K562 (cell line): Measurements from ENCODE around the gene TTLL9. TPM values are rescaled to one million over a fixed set of nuclear protein-coding genes. Genes with fewer than 3 reads are reported as not detected.

Source experiments
- ATAC-seq: fragments of 200-7000 bp; cut with Tn5 transposase; 3 replicates; pipeline ENCODE4 v1.9.1; 2020; ENCODE audit warnings: moderate library complexity
- BruUV-seq: library from RNA; stranded (reverse); fragments of 400-500 nt; replicated peaks from 2 replicates; lab custom pipeline; 2021; lab: Mats Ljungman, UMichigan
- CTCF ChIA-PET: fragments of 300-600 bp; formaldehyde crosslinking; extraction: SDS; loops from one replicate; lab custom pipeline; 2021; ENCODE audit warnings: low intra/inter-chr PET ratio; lab: Yijun Ruan, JAX
- POLR2A ChIA-PET: fragments of 300-600, 350-650 bp; sonication (Branson Sonifier 250); formaldehyde crosslinking; extraction: SDS; loops from one replicate; lab custom pipeline; 2021; ENCODE audit warnings: antibody characterized with exemption, inconsistent platforms; lab: Yijun Ruan, JAX
- DNase-seq, 4 experiments: peaks; one replicate each; pipeline versions ENCODE4 v3.0.0 to v3.0.0-alpha.2; 2011 to 2018; ENCODE audit warnings: low spot score in 3 of 4, mixed read lengths in 3 of 4; ENCODE audit errors: extremely low read depth in 1 of 4
- FAIRE-seq: peaks from 2 replicates; lab custom pipeline; 2011; peaks lifted over from hg19 to GRCh38; lab: Jason Lieb, UNC
- H2AFZ ChIP-seq: 2 replicates; pipeline ENCODE4 v1.6.0; 2011; ENCODE audit warnings: low read depth, low read length, control low read depth, inconsistent platforms
- H3K27ac ChIP-seq: fragments of 200-600 bp; 3 replicates; pipeline ENCODE4 v1.8.0; 2011; ENCODE audit warnings: low read depth, mild to moderate bottlenecking, control low read depth, inconsistent platforms, low read length, moderate library complexity, mixed read lengths; ENCODE audit errors: extremely low read depth
- H3K27me3 ChIP-seq, 2 experiments: fragments of 300-600 bp in 1 of 2; 2 replicates in 1 of 2; 3 replicates in 1 of 2; pipeline versions ENCODE4 v1.6.0 to v1.8.0; 2011; ENCODE audit warnings: inconsistent platforms in 2 of 2, low read length in 2 of 2, mild to moderate bottlenecking in 1 of 2, mixed read lengths in 1 of 2, moderate library complexity in 1 of 2; ENCODE audit not compliant: control insufficient read depth in 2 of 2, insufficient read depth in 2 of 2
- H3K36me3 ChIP-seq: fragments of 300-600 bp; 3 replicates; pipeline ENCODE4 v1.8.0; 2011; ENCODE audit warnings: mild to moderate bottlenecking, low read length, inconsistent platforms; ENCODE audit not compliant: control insufficient read depth, insufficient read depth
- H3K4me1 ChIP-seq, 2 experiments: fragments of 200-600 bp in 1 of 2; replicated peaks in 1 of 2; 2 replicates in 1 of 2; 3 replicates in 1 of 2; pipeline versions ENCODE4 v1.5.1 to v1.8.0; 2011; ENCODE audit warnings: inconsistent platforms in 2 of 2, low read length in 2 of 2, mild to moderate bottlenecking in 1 of 2, mixed read lengths in 1 of 2, moderate library complexity in 1 of 2; ENCODE audit not compliant: control insufficient read depth in 2 of 2, insufficient read depth in 2 of 2
- H3K4me2 ChIP-seq: 2 replicates; pipeline ENCODE4 v1.6.1; 2011; ENCODE audit warnings: low read length, control low read depth, inconsistent platforms, mixed read lengths; ENCODE audit not compliant: insufficient read depth
- H3K4me3 ChIP-seq: fragments of 200-600 bp; sonication (generic), shearing (Covaris generic); 2 replicates; pipeline ENCODE4 v1.5.1; 2016; ENCODE audit warnings: control low read depth, inconsistent platforms
- H3K79me2 ChIP-seq: fragments of 200-600 bp; 3 replicates; pipeline ENCODE4 v1.8.0; 2011; ENCODE audit warnings: low read length, inconsistent platforms; ENCODE audit not compliant: control insufficient read depth, insufficient read depth
- H3K9ac ChIP-seq, 2 experiments: 2 replicates each; pipeline versions ENCODE4 v1.6.0 to v1.6.1; 2011; ENCODE audit warnings: low read depth in 2 of 2, low read length in 2 of 2, control low read depth in 1 of 2, inconsistent platforms in 1 of 2, mild to moderate bottlenecking in 1 of 2, mixed read lengths in 1 of 2; ENCODE audit not compliant: insufficient read depth in 1 of 2
- H3K9me1 ChIP-seq: one replicate; pipeline ENCODE4 v1.6.0; 2011; ENCODE audit warnings: inconsistent platforms, mild to moderate bottlenecking, low read length, moderate library complexity; ENCODE audit not compliant: control insufficient read depth, insufficient read depth
- H3K9me3 ChIP-seq: replicated peaks from 2 replicates; pipeline ENCODE4 v1.5.1; 2011; ENCODE audit warnings: low read depth, low read length, inconsistent platforms; ENCODE audit not compliant: control insufficient read depth, insufficient read depth
- H4K20me1 ChIP-seq: replicated peaks from 2 replicates; pipeline ENCODE4 v1.6.1; 2011; ENCODE audit warnings: low read length, inconsistent platforms, mixed read lengths; ENCODE audit not compliant: control insufficient read depth, insufficient read depth
- CREB1 ChIP-seq, 2 experiments: sonication (generic) in 1 of 2; formaldehyde crosslinking in 1 of 2; IDR thresholded peaks; 2 replicates each; pipeline versions ENCODE4 v1.6.1 to v1.8.0; 2012 to 2022; ENCODE audit warnings: inconsistent platforms in 1 of 2, mild to moderate bottlenecking in 1 of 2, missing genetic modification reagents in 1 of 2, moderate library complexity in 1 of 2
- HMG20B ChIP-seq: fragments of 250-450 bp; sonication (Bioruptor Pico); IDR thresholded peaks from 2 replicates; pipeline ENCODE4 v1.5.0; 2021; ENCODE audit warnings: mild to moderate bottlenecking
- HNRNPUL1 ChIP-seq: fragments of 200-400 bp; formaldehyde crosslinking; IDR thresholded peaks from 2 replicates; pipeline ENCODE4 v1.6.1; 2017; ENCODE audit warnings: low read length
- JUND ChIP-seq, 2 experiments: IDR thresholded peaks; 2 replicates in 1 of 2; 3 replicates in 1 of 2; pipeline ENCODE4 v1.6.1; 2011; ENCODE audit warnings: borderline replicate concordance in 2 of 2, low read depth in 2 of 2, low read length in 2 of 2, improper control_type of control experiment in 1 of 2, missing biosample characterization in 1 of 2, missing genetic modification characterization in 1 of 2, missing genetic modification reagents in 1 of 2
- MCM3 ChIP-seq: fragments of 450-650 bp; IDR thresholded peaks from 2 replicates; pipeline ENCODE4 v1.6.1; 2016
- RFX1 ChIP-seq: fragments of 450-650 bp; IDR thresholded peaks from 2 replicates; pipeline ENCODE4 v1.6.1; 2016; ENCODE audit warnings: mild to moderate bottlenecking, moderate library complexity
- RUNX1 ChIP-seq: sonication (generic); IDR thresholded peaks from 2 replicates; pipeline ENCODE4 v1.6.1; 2016; ENCODE audit warnings: antibody characterized with exemption, low read depth
- SIN3B ChIP-seq: fragments of 450-650 bp; IDR thresholded peaks from 2 replicates; pipeline ENCODE4 v1.6.1; 2017; ENCODE audit warnings: low read depth, mild to moderate bottlenecking, moderate library complexity
- SNIP1 ChIP-seq: fragments of 450-650 bp; IDR thresholded peaks from 2 replicates; pipeline ENCODE4 v1.7.1; 2017; ENCODE audit warnings: low read depth, mild to moderate bottlenecking
- ZNF445 ChIP-seq: fragments of 250-450 bp; sonication (Bioruptor Pico); IDR thresholded peaks from 2 replicates; pipeline ENCODE4 v1.4.0; 2020; ENCODE audit warnings: low read depth, mild to moderate bottlenecking, moderate library complexity
- WGBS: fragments of 100-300 bp; shearing (Covaris generic); methylation state at CpG from one replicate; pipeline ENCODE4 v1.1.6; 2016; ENCODE audit warnings: low coverage, mixed read lengths; ENCODE audit not compliant: insufficient coverage; ENCODE audit errors: missing lambda C conversion rate; 5-methylcytosine and 5-hydroxymethylcytosine counted together
- in situ Hi-C: fragments of 300-500 bp; cut with MboI; formaldehyde crosslinking; loops from 4 replicates; pipeline ENCODE4 v1.15.0; 2018; ENCODE audit warnings: inconsistent platforms, mixed read lengths
- intact Hi-C: fragments of 100-400 bp; cut with micrococcal nuclease; formaldehyde crosslinking; loops from 2 replicates; pipeline ENCODE4 v1.14.2; 2022
- polyA plus RNA-seq, 8 experiments: library from polyadenylated mRNA; depleted of rRNA in 4 of 8; stranded (reverse) in 5 of 8; unstranded in 3 of 8; fragments of >200 nt; fragmentation: Nextera tagmentation in 2 of 8; fragmentation: Illumina TruSeq in 1 of 8; extraction: Ambion mirVana in 2 of 8; extraction: Trizol in 1 of 8; gene quantifications; 2 replicates each; pipeline versions ENCODE4 v1.2.1 to v1.2.3, GENCODE V29; 2011 to 2014; ENCODE audit warnings: inconsistent platforms in 1 of 8, missing spikeins in 1 of 8
- total RNA-seq, 7 experiments: library from RNA; depleted of rRNA in 6 of 7; stranded (reverse); fragments of >200 nt in 6 of 7; fragmentation: Illumina TruSeq in 2 of 7; extraction: Trizol in 2 of 7; gene quantifications; 2 replicates each; pipeline versions ENCODE4 v1.2.1 to v1.2.3, GENCODE V29; 2011 to 2021; ENCODE audit warnings: low replicate concordance in 1 of 7
- TF ChIP-seq, protein P1 (sequence below): fragments of 450-650 bp; IDR thresholded peaks from 2 replicates; pipeline ENCODE4 v1.6.1; 2016; ENCODE audit warnings: antibody characterized with exemption

Gene TTLL9
- total and polyA plus RNA-seq, 9 of the 15 experiments (the other 6 are each of a cell fraction or from before 2014, with no cell fraction given): 0.06 to 0.07 TPM; not detected in 7

DNA sequence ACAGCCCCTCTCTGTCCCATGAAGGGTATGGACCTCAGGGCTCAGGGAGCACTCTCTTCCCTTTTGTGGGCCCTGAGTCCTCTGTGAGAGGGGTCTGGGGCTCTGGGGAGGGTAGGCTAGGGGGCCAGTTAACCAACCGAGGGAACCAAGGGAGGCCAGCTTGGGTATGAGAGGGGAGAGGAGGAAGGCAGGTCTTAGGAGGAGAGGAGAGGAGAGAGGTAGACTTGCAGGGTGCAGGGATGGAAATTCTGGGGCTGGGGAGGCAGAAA lies 827 bp upstream of the TTLL9 start:
- in situ Hi-C loops: no loop called here
- Histone ChIP-seq H2AFZ (no peak overlapping the region), H3K4me2 (0 out of 2 replicates have a peak overlapping the region, but pooled peaks have one; percentile 52), H4K20me1 (peaks cover 12% of the 10 kb centered on the region), H3K27me3 (peaks cover 45 to 63% of the 10 kb centered on the region in 2 experiments), H3K4me1 (peaks cover 0 to 11% of the 10 kb centered on the region in 2 experiments; a peak in 2 of 5 replicates), H3K9me1 (no peaks in the 10 kb centered on the region), H3K36me3 (no peaks in the 10 kb centered on the region), H3K9ac (peak overlapping the region in 1 of 2 experiments; percentile 77; a peak in 3 of 4 replicates), H3K9me3 (no peaks in the 10 kb centered on the region), H3K79me2 (no peaks in the 10 kb centered on the region), H3K4me3 (no peak overlapping the region), H3K27ac (no peak overlapping the region)
- FAIRE-seq (no peak), ATAC-seq (no peak), DNase-seq (no peak)
- no CpG with 5 or more reads among the region's 1 CpG for WGBS
- intact Hi-C loops: no loop called here
- ChIA-PET CTCF (no interaction called here), POLR2A (no interaction called here)
- no peak for TF ChIP-seq CREB1 (IDR thresholded peaks at IDR 0.05)
- no peak for TF ChIP-seq CREB1 (CRISPR knock-in tag; IDR thresholded peaks at IDR 0.05)
- no peak for TF ChIP-seq ZNF445 (CRISPR knock-in tag)
- TF ChIP-seq, protein P1, sequence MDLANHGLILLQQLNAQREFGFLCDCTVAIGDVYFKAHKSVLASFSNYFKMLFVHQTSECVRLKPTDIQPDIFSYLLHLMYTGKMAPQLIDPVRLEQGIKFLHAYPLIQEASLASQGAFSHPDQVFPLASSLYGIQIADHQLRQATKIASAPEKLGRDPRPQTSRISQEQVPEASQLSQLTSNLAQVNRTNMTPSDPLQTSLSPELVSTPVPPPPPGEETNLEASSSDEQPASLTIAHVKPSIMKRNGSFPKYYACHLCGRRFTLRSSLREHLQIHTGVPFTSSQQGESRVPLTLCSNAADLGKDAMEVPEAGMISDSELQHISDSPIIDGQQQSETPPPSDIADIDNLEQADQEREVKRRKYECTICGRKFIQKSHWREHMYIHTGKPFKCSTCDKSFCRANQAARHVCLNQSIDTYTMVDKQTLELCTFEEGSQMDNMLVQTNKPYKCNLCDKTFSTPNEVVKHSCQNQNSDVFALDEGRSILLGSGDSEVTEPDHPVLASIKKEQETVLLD: no peak
- TF ChIP-seq MCM3: no peak
- no peak for TF ChIP-seq JUND (IDR thresholded peaks at IDR 0.05; ENCODE audit: borderline replicate concordance, low read depth, low read length)
- no peak for TF ChIP-seq JUND (tag; IDR thresholded peaks at IDR 0.05; ENCODE audit: borderline replicate concordance, low read depth, low read length)
- TF ChIP-seq HNRNPUL1: no peak
- TF ChIP-seq RUNX1: no peak
- no peak for TF ChIP-seq HMG20B
- TF ChIP-seq SNIP1: no peak
- no peak for TF ChIP-seq RFX1
- TF ChIP-seq SIN3B: no peak
- no TSS peak for BruUV-seq
